GM12878 (cell line): ENCODE results near the gene CLNK.

ENCODE experiments used
- EZH2 ChIP-seq: IDR thresholded peaks from 2 replicates; pipeline ENCODE4 v1.6.1; 2012; ENCODE audit warnings: low read depth, mild to moderate bottlenecking, control low read depth, inconsistent platforms, low read length, borderline replicate concordance; ENCODE audit not compliant: control insufficient read depth
- KDM1A ChIP-seq: fragments of 200-600 bp; sonication (generic); IDR thresholded peaks from 2 replicates; pipeline ENCODE4 v1.6.1; 2016; ENCODE audit warnings: borderline replicate concordance
- RFX5 ChIP-seq: IDR thresholded peaks from 2 replicates; pipeline ENCODE4 v1.6.1; 2011; ENCODE audit warnings: low read depth, low read length, improper control_type of control experiment
- SP1 ChIP-seq: IDR thresholded peaks from one replicate; pipeline ENCODE4 v1.6.1; 2011; ENCODE audit warnings: low read depth, low read length
- SRF ChIP-seq, 2 experiments: IDR thresholded peaks; 2 replicates each; pipeline ENCODE4 v1.6.1; 2011; ENCODE audit warnings: low read depth in 2 of 2, low read length in 2 of 2, mild to moderate bottlenecking in 1 of 2, moderate library complexity in 1 of 2

GRCh38 chr4:10579648-10580047, 104.9 kb downstream of the CLNK start:
- TF ChIP-seq EZH2 (no peak), RFX5 (no peak), SRF (IDR thresholded peaks at IDR 0.05; ENCODE audit: low read depth in 2 of 2, low read length in 2 of 2) (no peak), KDM1A (no peak), SP1 (no peak)
